IMR-90 (cell line): ENCODE measurements around the gene GNAZ. TPM values are rescaled to one million over a fixed set of nuclear protein-coding genes. Genes with fewer than 3 reads are reported as not detected.

Source experiments
- ATAC-seq: fragments of 200-7000 bp; cut with Tn5 transposase; 2 replicates; pipeline ENCODE4 v1.9.1; 2020; ENCODE audit warnings: low read depth, mild to moderate bottlenecking, moderate library complexity
- BruUV-seq: library from RNA; stranded (reverse); fragments of 400-500 nt; replicated peaks from 2 replicates; lab custom pipeline; 2021; lab: Mats Ljungman, UMichigan
- CTCF ChIA-PET: fragments of 300-600 bp; formaldehyde crosslinking; extraction: SDS; loops from one replicate; lab custom pipeline; 2021; ENCODE audit warnings: antibody characterized with exemption; lab: Yijun Ruan, JAX
- POLR2A ChIA-PET: fragments of 300-600 bp; sonication (Branson Sonifier 250); formaldehyde crosslinking; loops from one replicate; lab custom pipeline; 2022; ENCODE audit warnings: antibody characterized with exemption; ENCODE audit not compliant: unreplicated experiment; lab: Charles Lee
- DNase-seq: peaks from one replicate; pipeline ENCODE4 v3.0.0; 2013
- H2AFZ ChIP-seq: replicated peaks from 2 replicates; pipeline ENCODE3; 2013; ENCODE audit warnings: low read length, mild to moderate bottlenecking; ENCODE audit not compliant: poor library complexity
- H2AK5ac ChIP-seq: 2 replicates; pipeline ENCODE4 v1.6.1; 2013; ENCODE audit warnings: low read depth, low read length, inconsistent platforms
- H2AK9ac ChIP-seq: replicated peaks from 2 replicates; pipeline ENCODE3; 2013; ENCODE audit warnings: mild to moderate bottlenecking, low read depth, low read length, moderate library complexity; ENCODE audit not compliant: poor library complexity
- H2BK120ac ChIP-seq: 2 replicates; pipeline ENCODE4 v1.6.1; 2013; ENCODE audit warnings: low read depth, low read length, inconsistent platforms
- H2BK15ac ChIP-seq: 3 replicates; pipeline ENCODE4 v1.6.1; 2013; ENCODE audit warnings: low read depth, low read length, inconsistent platforms
- H2BK20ac ChIP-seq: 2 replicates; pipeline ENCODE4 v1.6.1; 2013; ENCODE audit warnings: low read depth, mild to moderate bottlenecking, inconsistent platforms, low read length, moderate library complexity
- H2BK5ac ChIP-seq: 2 replicates; pipeline ENCODE4 v1.6.1; 2013; ENCODE audit warnings: mild to moderate bottlenecking, low read depth, low read length, inconsistent platforms; ENCODE audit not compliant: poor library complexity, severe bottlenecking
- H3K14ac ChIP-seq: replicated peaks from 2 replicates; pipeline ENCODE4 v1.6.1; 2013; ENCODE audit warnings: low read depth, low read length, inconsistent platforms
- H3K18ac ChIP-seq: 2 replicates; pipeline ENCODE4 v1.6.1; 2013; ENCODE audit warnings: low read depth, low read length, control low read depth
- H3K23ac ChIP-seq: 2 replicates; pipeline ENCODE4 v1.6.1; 2013; ENCODE audit warnings: low read depth, low read length, inconsistent platforms
- H3K27ac ChIP-seq: 2 replicates; pipeline ENCODE4 v1.5.1; 2013; ENCODE audit warnings: mild to moderate bottlenecking, control low read depth, low read length; ENCODE audit not compliant: insufficient read depth
- H3K27me3 ChIP-seq: 2 replicates; pipeline ENCODE4 v1.6.1; 2013; ENCODE audit warnings: low read length; ENCODE audit not compliant: control insufficient read depth, insufficient read depth
- H3K36me3 ChIP-seq: 2 replicates; pipeline ENCODE4 v1.6.1; 2013; ENCODE audit warnings: low read length, mixed read lengths; ENCODE audit not compliant: control insufficient read depth, insufficient read depth
- H3K4ac ChIP-seq: 2 replicates; pipeline ENCODE4 v1.6.1; 2013; ENCODE audit warnings: low read depth, low read length, inconsistent platforms
- H3K4me1 ChIP-seq: 2 replicates; pipeline ENCODE4 v1.6.1; 2013; ENCODE audit warnings: low read length, mixed read lengths; ENCODE audit not compliant: control insufficient read depth, insufficient read depth
- H3K4me2 ChIP-seq: 2 replicates; pipeline ENCODE4 v1.6.1; 2013; ENCODE audit warnings: low read depth, mild to moderate bottlenecking, control low read depth, low read length, moderate library complexity
- H3K4me3 ChIP-seq: 2 replicates; pipeline ENCODE4 v1.5.1; 2013; ENCODE audit warnings: low read depth, mild to moderate bottlenecking, control low read depth, low read length, moderate library complexity; ENCODE audit not compliant: insufficient read depth
- H3K56ac ChIP-seq: 2 replicates; pipeline ENCODE4 v1.6.1; 2013; ENCODE audit warnings: low read length, inconsistent platforms; ENCODE audit not compliant: insufficient read depth; ENCODE audit errors: extremely low read depth
- H3K79me1 ChIP-seq, 2 experiments: 2 replicates each; pipeline ENCODE4 v1.6.1; 2013; ENCODE audit warnings: low read length in 2 of 2, inconsistent platforms in 1 of 2, low read depth in 1 of 2
- H3K9ac ChIP-seq: 2 replicates; pipeline ENCODE4 v1.6.1; 2013; ENCODE audit warnings: low read depth, low read length, control low read depth
- H3K9me1 ChIP-seq: 2 replicates; pipeline ENCODE4 v1.6.1; 2013; ENCODE audit warnings: low read length, inconsistent platforms; ENCODE audit not compliant: insufficient read depth
- H3K9me3 ChIP-seq: 2 replicates; pipeline ENCODE4 v1.6.1; 2013; ENCODE audit warnings: low read length; ENCODE audit not compliant: control insufficient read depth, insufficient read depth
- H4K20me1 ChIP-seq: 2 replicates; pipeline ENCODE4 v1.6.1; 2013; ENCODE audit warnings: low read length, inconsistent platforms; ENCODE audit not compliant: insufficient read depth
- H4K5ac ChIP-seq: 2 replicates; pipeline ENCODE4 v1.6.1; 2013; ENCODE audit warnings: mild to moderate bottlenecking, low read depth, low read length, control low read depth
- H4K8ac ChIP-seq, 2 experiments: 2 replicates each; pipeline ENCODE4 v1.6.1; 2013; ENCODE audit warnings: low read depth in 2 of 2, low read length in 2 of 2, control low read depth in 1 of 2, inconsistent platforms in 1 of 2
- H4K91ac ChIP-seq: 2 replicates; pipeline ENCODE4 v1.6.1; 2013; ENCODE audit warnings: low read depth, low read length, inconsistent platforms; ENCODE audit not compliant: insufficient read depth
- BHLHE40 ChIP-seq: fragments of 150-350 bp; IDR thresholded peaks from 2 replicates; pipeline ENCODE4 v1.6.1; 2016; ENCODE audit warnings: mild to moderate bottlenecking, low read depth, low read length
- CEBPB ChIP-seq: IDR thresholded peaks from 2 replicates; pipeline ENCODE4 v1.6.1; 2012; ENCODE audit warnings: low read depth, low read length, improper control_type of control experiment
- CHD1 ChIP-seq: IDR thresholded peaks from 2 replicates; pipeline ENCODE4 v1.6.1; 2012; ENCODE audit warnings: low read depth, low read length, improper control_type of control experiment
- FOS ChIP-seq: fragments of 150-350 bp; IDR thresholded peaks from 2 replicates; pipeline ENCODE4 v1.6.1; 2016; ENCODE audit warnings: low read depth, low read length
- MAFK ChIP-seq: IDR thresholded peaks from 2 replicates; pipeline ENCODE4 v1.6.1; 2012; ENCODE audit warnings: low read depth, low read length, improper control_type of control experiment
- MAZ ChIP-seq: IDR thresholded peaks from 2 replicates; pipeline ENCODE4 v1.6.1; 2012; ENCODE audit warnings: low read depth, mild to moderate bottlenecking, low read length, improper control_type of control experiment, moderate library complexity, borderline replicate concordance
- NFE2L2 ChIP-seq: fragments of 150-350 bp; IDR thresholded peaks from 2 replicates; pipeline ENCODE4 v1.6.1; 2016; ENCODE audit warnings: low read depth, mild to moderate bottlenecking, low read length
- POLR2A ChIP-seq: IDR thresholded peaks from 2 replicates; pipeline ENCODE4 v1.6.1; 2012; ENCODE audit warnings: mild to moderate bottlenecking, low read depth, low read length
- RAD21 ChIP-seq: IDR thresholded peaks from 2 replicates; pipeline ENCODE4 v1.6.1; 2012; ENCODE audit warnings: low read length, improper control_type of control experiment
- RCOR1 ChIP-seq: IDR thresholded peaks from 2 replicates; pipeline ENCODE4 v1.6.1; 2012; ENCODE audit warnings: mild to moderate bottlenecking, low read length, improper control_type of control experiment; ENCODE audit not compliant: insufficient replicate concordance
- RFX5 ChIP-seq: IDR thresholded peaks from 2 replicates; pipeline ENCODE4 v1.8.0; 2012; ENCODE audit warnings: low read depth, mild to moderate bottlenecking, low read length, moderate library complexity
- SMC3 ChIP-seq: fragments of 150-350 bp; IDR thresholded peaks from 2 replicates; pipeline ENCODE4 v1.6.1; 2016; ENCODE audit warnings: low read depth, mild to moderate bottlenecking, antibody characterized with exemption, low read length, moderate library complexity
- USF2 ChIP-seq: fragments of 150-350 bp; IDR thresholded peaks from 2 replicates; pipeline ENCODE4 v1.6.1; 2017; ENCODE audit warnings: mild to moderate bottlenecking, antibody characterized with exemption, low read length, low read depth
- WGBS, 2 experiments: methylation state at CpG; one replicate each; pipeline versions ENCODE4 v1.1.5 to v1.1.7; 2013; ENCODE audit warnings: missing lambda C conversion rate in 2 of 2; ENCODE audit not compliant: insufficient read length in 1 of 2; ENCODE audit errors: extremely low coverage in 2 of 2; 5-methylcytosine and 5-hydroxymethylcytosine counted together
- dilution Hi-C: fragments of 300-500 bp; cut with HindIII; formaldehyde crosslinking; loops from one replicate; pipeline ENCODE4 v1.14.3; 2018; ENCODE audit warnings: low sequenced_read_pairs; ENCODE audit not compliant: unreplicated experiment
- in situ Hi-C: fragments of 300-500 bp; cut with MboI; formaldehyde crosslinking; loops from 3 replicates; pipeline ENCODE4 v1.14.3; 2019; ENCODE audit warnings: low sequenced_read_pairs, inconsistent platforms, mixed read lengths
- intact Hi-C: fragments of 100-400 bp; cut with micrococcal nuclease; formaldehyde crosslinking; loops from 2 replicates; pipeline ENCODE4 v1.10.0; 2022
- polyA plus RNA-seq, 3 experiments: library from polyadenylated mRNA; depleted of rRNA; stranded (reverse); fragments of >200 nt; gene quantifications; 2 replicates each; pipeline ENCODE4 v1.2.3, GENCODE V29; 2012; ENCODE audit warnings: low replicate concordance in 1 of 3
- total RNA-seq: library from RNA; depleted of rRNA; stranded (reverse); fragments of >200 nt; gene quantifications from 2 replicates; pipeline ENCODE4 v1.2.3, GENCODE V29; 2012
- TF ChIP-seq, protein P1 (sequence below): fragments of 150-350 bp; IDR thresholded peaks from 2 replicates; pipeline ENCODE4 v1.6.1; 2016; ENCODE audit warnings: low read depth, mild to moderate bottlenecking, low read length, moderate library complexity, borderline replicate concordance
- TF ChIP-seq, protein P2 (sequence below): conservative IDR thresholded peaks from 2 replicates; pipeline ENCODE4 v1.5.1; 2012; ENCODE audit warnings: mild to moderate bottlenecking, low read depth, low read length, improper control_type of control experiment

The GNAZ gene
- total and polyA plus RNA-seq, 2 of the 4 experiments (the other 2 are of a cell fraction): 1.5 to 2.5 TPM

DNA sequence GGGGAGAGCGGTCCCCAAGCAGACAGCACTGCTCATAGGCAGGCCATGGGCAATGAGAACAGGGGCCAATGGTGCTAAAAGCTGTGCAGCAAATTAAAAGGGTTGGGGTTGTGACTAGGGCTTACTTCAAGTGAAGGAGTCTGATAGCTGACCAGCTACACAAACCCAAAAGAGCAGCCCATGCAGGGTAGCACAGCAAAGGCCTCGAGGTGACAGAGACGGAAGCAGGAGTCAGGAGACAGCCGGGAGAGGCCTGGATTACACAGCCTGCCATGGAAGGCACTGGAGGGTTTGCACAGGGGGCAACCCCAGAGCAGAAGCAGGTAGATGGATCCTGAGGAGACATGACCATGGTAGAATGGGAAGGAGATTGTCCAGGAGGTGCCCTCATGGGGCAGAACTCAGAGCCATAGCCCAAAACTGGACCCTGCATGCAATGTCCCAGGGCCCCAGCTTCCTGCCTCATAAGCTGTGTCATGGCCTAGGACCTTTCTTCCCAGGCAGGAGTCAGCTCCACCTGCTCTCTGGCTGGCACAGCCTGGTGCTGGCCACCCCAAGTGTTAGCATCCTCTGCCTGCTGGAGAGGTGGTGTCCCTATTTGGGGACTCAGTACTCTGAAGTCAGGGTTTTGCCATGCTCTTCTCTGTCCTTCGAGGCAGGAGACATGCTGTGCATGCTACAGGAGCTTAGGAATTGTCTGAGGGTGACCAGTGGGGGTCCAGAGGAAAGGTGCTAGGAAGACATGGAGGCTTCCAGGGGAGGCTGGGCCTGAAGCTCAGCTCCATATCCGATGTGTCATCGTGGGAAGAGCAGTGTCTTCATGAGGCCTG lies 38.1 kb downstream of the GNAZ start:
- BruUV-seq: no TSS peak
- no peak overlapping the region for H3K27ac ChIP-seq
- WGBS, 2 experiments: 0% methylated on average over 1 of the region's 7 CpGs; no CpG with 5 or more reads in 1 of the 2 experiments
- no peak overlapping the region for H2BK5ac ChIP-seq
- H3K27me3 ChIP-seq: peaks cover 6% of the 10 kb centered on the region; the same call in 1 of the 2 replicates
- H2AK9ac ChIP-seq: no peak overlapping the region
- no peak overlapping the region for H4K5ac ChIP-seq
- DNase-seq (no peak), ATAC-seq (no peak)
- H3K4ac ChIP-seq: no peak overlapping the region
- no peak overlapping the region for H3K4me2 ChIP-seq
- H2BK120ac ChIP-seq: no peak overlapping the region
- no peak overlapping the region for H2BK15ac ChIP-seq
- no peak overlapping the region for H4K91ac ChIP-seq
- H3K18ac ChIP-seq: no peak overlapping the region
- no peak overlapping the region for H3K14ac ChIP-seq
- H2BK20ac ChIP-seq: no peak overlapping the region
- no peak overlapping the region for H4K8ac ChIP-seq
- intact Hi-C loops (no loop called here), dilution Hi-C loops (no loop called here), in situ Hi-C loops (no loop called here)
- H2AFZ ChIP-seq: no peak overlapping the region
- no peaks in the 10 kb centered on the region for H3K9me1 ChIP-seq
- no peaks in the 10 kb centered on the region for H3K4me1 ChIP-seq
- no peak overlapping the region for H3K23ac ChIP-seq
- H4K20me1 ChIP-seq: no peaks in the 10 kb centered on the region
- H3K56ac ChIP-seq: no peak overlapping the region
- CTCF ChIA-PET: no interaction called here
- no peak overlapping the region for H2AK5ac ChIP-seq
- POLR2A ChIA-PET: no interaction called here
- no peaks in the 10 kb centered on the region for H3K79me1 ChIP-seq
- H3K9ac ChIP-seq: no peak overlapping the region
- no peaks in the 10 kb centered on the region for H3K36me3 ChIP-seq
- no peaks in the 10 kb centered on the region for H3K9me3 ChIP-seq
- H3K4me3 ChIP-seq: no peak overlapping the region
- TF ChIP-seq POLR2A (no peak), SMC3 (no peak), RCOR1 (no peak), FOS (no peak), MAFK (no peak), MAZ (no peak), NFE2L2 (no peak), RAD21 (no peak), CEBPB (no peak), BHLHE40 (no peak), CHD1 (no peak), RFX5 (no peak), USF2 (no peak)
- TF ChIP-seq, protein P1, sequence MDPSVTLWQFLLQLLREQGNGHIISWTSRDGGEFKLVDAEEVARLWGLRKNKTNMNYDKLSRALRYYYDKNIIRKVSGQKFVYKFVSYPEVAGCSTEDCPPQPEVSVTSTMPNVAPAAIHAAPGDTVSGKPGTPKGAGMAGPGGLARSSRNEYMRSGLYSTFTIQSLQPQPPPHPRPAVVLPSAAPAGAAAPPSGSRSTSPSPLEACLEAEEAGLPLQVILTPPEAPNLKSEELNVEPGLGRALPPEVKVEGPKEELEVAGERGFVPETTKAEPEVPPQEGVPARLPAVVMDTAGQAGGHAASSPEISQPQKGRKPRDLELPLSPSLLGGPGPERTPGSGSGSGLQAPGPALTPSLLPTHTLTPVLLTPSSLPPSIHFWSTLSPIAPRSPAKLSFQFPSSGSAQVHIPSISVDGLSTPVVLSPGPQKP: no peak
- TF ChIP-seq, protein P2, sequence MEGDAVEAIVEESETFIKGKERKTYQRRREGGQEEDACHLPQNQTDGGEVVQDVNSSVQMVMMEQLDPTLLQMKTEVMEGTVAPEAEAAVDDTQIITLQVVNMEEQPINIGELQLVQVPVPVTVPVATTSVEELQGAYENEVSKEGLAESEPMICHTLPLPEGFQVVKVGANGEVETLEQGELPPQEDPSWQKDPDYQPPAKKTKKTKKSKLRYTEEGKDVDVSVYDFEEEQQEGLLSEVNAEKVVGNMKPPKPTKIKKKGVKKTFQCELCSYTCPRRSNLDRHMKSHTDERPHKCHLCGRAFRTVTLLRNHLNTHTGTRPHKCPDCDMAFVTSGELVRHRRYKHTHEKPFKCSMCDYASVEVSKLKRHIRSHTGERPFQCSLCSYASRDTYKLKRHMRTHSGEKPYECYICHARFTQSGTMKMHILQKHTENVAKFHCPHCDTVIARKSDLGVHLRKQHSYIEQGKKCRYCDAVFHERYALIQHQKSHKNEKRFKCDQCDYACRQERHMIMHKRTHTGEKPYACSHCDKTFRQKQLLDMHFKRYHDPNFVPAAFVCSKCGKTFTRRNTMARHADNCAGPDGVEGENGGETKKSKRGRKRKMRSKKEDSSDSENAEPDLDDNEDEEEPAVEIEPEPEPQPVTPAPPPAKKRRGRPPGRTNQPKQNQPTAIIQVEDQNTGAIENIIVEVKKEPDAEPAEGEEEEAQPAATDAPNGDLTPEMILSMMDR: no peak
